ENCODE data around the gene ZNF524. TPM values are rescaled to one million over a fixed set of nuclear protein-coding genes. Genes with fewer than 3 reads are reported as not detected.

Gene ZNF524
- polyA plus RNA-seq, 1 experiment: 2.6 TPM

DNA sequence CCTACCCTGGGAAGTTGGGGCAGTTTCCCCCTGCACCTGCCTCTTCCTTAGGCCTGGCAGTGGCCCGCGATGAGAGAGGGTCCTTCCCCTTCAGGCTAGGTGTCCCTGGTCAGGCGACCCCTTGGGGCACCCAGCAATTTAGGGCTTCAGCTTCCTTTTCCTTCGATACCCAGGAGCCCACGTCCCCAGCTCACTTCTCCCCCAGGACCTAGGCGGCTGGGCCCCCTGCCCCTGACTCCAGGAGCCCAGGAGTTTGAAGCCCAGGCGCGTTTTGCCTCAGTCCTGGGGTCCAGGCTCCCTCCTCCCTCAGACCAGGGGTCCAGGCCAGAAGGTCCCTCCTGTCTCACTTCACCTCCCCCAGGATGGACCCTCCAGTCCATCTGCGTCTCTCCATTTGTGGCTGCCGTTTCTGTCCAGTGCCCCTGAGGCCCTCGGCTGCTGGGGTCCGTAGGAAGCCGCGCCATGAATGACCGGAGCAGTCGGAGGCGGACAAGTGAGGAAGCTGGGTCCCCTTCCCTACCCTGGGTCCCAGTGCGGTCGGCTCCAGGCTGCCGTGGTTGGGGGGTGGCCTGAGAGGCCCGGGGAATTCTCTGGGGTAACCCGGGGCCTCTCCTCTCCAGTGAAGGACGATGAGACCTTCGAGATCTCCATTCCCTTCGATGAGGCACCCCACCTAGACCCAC lies 48.6 kb downstream of the ZNF524 start:
- TF ChIP-seq, protein P1, sequence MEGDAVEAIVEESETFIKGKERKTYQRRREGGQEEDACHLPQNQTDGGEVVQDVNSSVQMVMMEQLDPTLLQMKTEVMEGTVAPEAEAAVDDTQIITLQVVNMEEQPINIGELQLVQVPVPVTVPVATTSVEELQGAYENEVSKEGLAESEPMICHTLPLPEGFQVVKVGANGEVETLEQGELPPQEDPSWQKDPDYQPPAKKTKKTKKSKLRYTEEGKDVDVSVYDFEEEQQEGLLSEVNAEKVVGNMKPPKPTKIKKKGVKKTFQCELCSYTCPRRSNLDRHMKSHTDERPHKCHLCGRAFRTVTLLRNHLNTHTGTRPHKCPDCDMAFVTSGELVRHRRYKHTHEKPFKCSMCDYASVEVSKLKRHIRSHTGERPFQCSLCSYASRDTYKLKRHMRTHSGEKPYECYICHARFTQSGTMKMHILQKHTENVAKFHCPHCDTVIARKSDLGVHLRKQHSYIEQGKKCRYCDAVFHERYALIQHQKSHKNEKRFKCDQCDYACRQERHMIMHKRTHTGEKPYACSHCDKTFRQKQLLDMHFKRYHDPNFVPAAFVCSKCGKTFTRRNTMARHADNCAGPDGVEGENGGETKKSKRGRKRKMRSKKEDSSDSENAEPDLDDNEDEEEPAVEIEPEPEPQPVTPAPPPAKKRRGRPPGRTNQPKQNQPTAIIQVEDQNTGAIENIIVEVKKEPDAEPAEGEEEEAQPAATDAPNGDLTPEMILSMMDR (IDR thresholded peaks at IDR 0.05; ENCODE audit: low read depth, low read length): no peak
- no peaks in the 10 kb centered on the region for H3K27me3 ChIP-seq (ENCODE audit: control insufficient read depth, insufficient read depth, low read length)
- no peaks in the 10 kb centered on the region; the same call in 1 of the 2 replicates for H3K9me3 ChIP-seq (ENCODE audit: control insufficient read depth, insufficient read depth, low read length)
- H3K27ac ChIP-seq (ENCODE audit: low read depth, low read length): no peak overlapping the region
- ChIA-PET POLR2A (interaction anchor here (0.6 kb wide), 1 partner anchor 20 kb away, joined by 6 read pairs; no protein-coding TSS in a partner anchor), CTCF (interaction anchor here (0.6 kb wide), 1 partner anchor 1198 kb away, joined by 3 read pairs; no protein-coding TSS in a partner anchor)
- peak overlapping the region; percentile 79 for H3K4me3 ChIP-seq (ENCODE audit: low read depth, low read length)
- no peak for DNase-seq (ENCODE audit: low read depth, low spot score)

DNA sequence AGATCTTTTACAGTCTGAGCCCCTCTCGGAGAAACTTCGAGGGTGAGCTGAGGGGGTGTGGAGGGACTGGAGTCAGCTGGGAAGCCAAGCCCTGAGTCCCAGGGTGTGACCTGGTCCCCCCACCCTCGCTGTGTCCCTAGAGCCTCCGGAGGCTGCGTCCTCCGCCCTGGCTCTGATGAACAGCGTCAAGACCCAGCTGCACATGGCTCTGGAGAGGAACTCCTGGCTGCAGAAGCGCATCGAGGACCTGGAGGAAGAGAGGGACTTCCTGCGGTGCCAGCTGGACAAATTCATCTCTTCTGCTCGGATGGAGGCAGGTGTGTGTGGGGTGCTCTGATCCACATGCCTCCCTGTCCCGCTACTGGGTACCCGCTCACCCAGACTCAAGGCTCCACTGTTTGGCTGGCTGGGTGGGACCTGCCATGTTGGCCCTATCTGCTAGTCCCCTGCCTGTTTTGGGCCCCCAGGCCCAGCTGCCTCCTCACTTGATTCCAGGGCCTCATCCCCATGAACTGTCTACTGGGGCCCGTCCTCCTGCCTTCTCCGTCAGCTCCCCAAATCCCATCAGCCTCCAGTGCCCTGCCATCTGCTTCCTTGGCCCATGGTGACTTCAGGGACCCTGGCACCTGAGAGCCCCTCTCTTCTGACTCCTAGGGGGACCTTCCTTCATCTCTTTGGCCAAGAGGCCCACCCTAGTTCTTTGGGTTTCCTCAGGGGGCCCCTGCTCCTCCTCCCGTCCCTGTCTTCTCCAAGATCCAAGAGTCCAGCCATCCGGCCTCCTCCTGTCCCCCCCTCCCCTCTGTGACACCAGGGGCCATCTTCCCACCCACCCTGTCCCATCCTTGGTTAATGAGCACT lies 49.4 kb downstream of the ZNF524 start:
- Histone ChIP-seq H3K27me3 (ENCODE audit: control insufficient read depth, insufficient read depth, low read length) (no peaks in the 10 kb centered on the region), H3K27ac (ENCODE audit: low read depth, low read length) (no peak overlapping the region), H3K9me3 (ENCODE audit: control insufficient read depth, insufficient read depth, low read length) (no peaks in the 10 kb centered on the region; the same call in 1 of the 2 replicates), H3K4me3 (ENCODE audit: low read depth, low read length) (peak overlapping the region; percentile 79)
- DNase-seq (ENCODE audit: low read depth, low spot score): no peak
- ChIA-PET POLR2A (interaction anchor here (0.6 kb wide), 1 partner anchor 21 kb away, joined by 6 read pairs; no protein-coding TSS in a partner anchor), CTCF (interaction anchor here (0.6 kb wide), 1 partner anchor 1198 kb away, joined by 3 read pairs; no protein-coding TSS in a partner anchor)
- TF ChIP-seq, protein P1 (IDR thresholded peaks at IDR 0.05; ENCODE audit: low read depth, low read length): no peak

DNA sequence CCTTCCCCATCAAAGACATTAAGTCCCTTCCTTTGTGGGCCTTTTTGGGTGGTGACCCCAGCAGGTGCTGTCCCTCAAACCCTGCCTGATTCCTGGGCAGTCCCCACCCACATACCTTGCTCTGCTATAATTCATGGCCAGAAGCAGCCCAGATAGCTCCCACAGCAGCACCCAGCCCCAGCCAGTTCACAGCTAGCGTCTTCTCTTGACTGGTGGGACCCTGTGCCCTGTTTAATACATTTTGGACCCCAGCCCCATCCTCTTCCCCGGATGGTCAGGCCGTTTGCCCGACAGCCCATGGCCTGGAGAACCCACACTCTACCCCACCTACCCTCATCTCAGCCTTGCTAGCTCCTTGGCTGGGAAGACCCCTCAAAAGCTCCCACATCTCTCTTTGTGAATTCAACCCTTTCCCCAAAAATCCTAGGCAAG lies 50.1 kb downstream of the ZNF524 start:
- ChIA-PET POLR2A (no interaction called here), CTCF (no interaction called here)
- Histone ChIP-seq H3K27ac (ENCODE audit: low read depth, low read length) (no peak overlapping the region), H3K27me3 (ENCODE audit: control insufficient read depth, insufficient read depth, low read length) (no peaks in the 10 kb centered on the region), H3K9me3 (ENCODE audit: control insufficient read depth, insufficient read depth, low read length) (no peaks in the 10 kb centered on the region; the same call in 1 of the 2 replicates), H3K4me3 (ENCODE audit: low read depth, low read length) (no peak overlapping the region)
- TF ChIP-seq, protein P1 (IDR thresholded peaks at IDR 0.05; ENCODE audit: low read depth, low read length): no peak
- DNase-seq (ENCODE audit: low read depth, low spot score): no peak

DNA sequence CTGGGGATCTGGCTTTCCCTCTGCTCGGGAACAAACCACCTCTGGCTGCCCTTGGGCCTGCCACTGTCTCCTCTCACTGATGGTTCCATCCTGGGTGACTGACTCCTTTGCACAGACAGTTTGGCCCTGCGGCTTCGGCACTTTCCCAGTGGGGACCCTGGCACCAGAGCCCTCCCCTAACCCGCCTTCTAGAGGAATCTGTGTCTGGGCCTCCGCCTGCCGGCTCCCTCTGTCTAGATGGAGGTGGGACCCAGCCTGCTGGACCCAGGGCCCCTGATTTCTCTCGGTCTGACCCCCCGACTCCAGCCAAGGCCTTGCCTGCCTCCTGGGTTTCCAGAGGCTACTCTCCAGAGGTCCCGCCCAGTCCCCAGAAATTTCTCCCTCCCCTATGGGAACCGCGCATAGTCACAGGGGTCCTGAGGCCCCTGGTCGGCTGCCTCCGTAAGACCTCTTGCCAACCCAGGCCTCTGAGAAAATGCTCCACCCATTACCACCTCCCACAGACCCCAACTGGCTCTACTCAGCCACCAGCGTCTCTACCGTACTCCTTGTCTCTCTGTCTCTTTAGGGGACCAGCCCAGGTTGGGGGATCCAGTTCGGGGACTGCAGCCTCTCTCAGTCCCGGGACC lies 50.6 kb downstream of the ZNF524 start:
- POLR2A ChIA-PET: no interaction called here
- CTCF ChIA-PET: no interaction called here

More for the DNA sequence above, 50.6 kb downstream of the ZNF524 start:
- no peak for DNase-seq (ENCODE audit: low read depth, low spot score)
- Histone ChIP-seq H3K27ac (ENCODE audit: low read depth, low read length) (no peak overlapping the region), H3K27me3 (ENCODE audit: control insufficient read depth, insufficient read depth, low read length) (no peaks in the 10 kb centered on the region), H3K9me3 (ENCODE audit: control insufficient read depth, insufficient read depth, low read length) (no peaks in the 10 kb centered on the region; the same call in 1 of the 2 replicates), H3K4me3 (ENCODE audit: low read depth, low read length) (no peak overlapping the region)
- TF ChIP-seq, protein P1 (IDR thresholded peaks at IDR 0.05; ENCODE audit: low read depth, low read length): no peak

All from AG04450 (cell line).